Neuronal stem cell (in vitro differentiated cells): ENCODE data around the gene TADA1.

Experiments
- DNase-seq: peaks from one replicate; pipeline ENCODE4 v3.0.0-alpha.2; 2013; ENCODE audit warnings: low spot score
- H2AFZ ChIP-seq: one replicate; pipeline ENCODE4 v1.6.1; 2013; ENCODE audit warnings: mild to moderate bottlenecking, low read length, inconsistent platforms
- H2AK5ac ChIP-seq: 2 replicates; pipeline ENCODE4 v1.6.1; 2013; ENCODE audit warnings: low read depth, mild to moderate bottlenecking, inconsistent platforms, low read length, moderate library complexity, mixed read lengths
- H2BK120ac ChIP-seq: 2 replicates; pipeline ENCODE4 v1.6.1; 2013; ENCODE audit warnings: low read depth, mild to moderate bottlenecking, inconsistent platforms, low read length, moderate library complexity, mixed read lengths
- H2BK12ac ChIP-seq: one replicate; pipeline ENCODE4 v1.6.1; 2013; ENCODE audit warnings: low read length, inconsistent platforms
- H2BK15ac ChIP-seq: 2 replicates; pipeline ENCODE4 v1.6.1; 2013; ENCODE audit warnings: mild to moderate bottlenecking, low read length, inconsistent platforms, mixed read lengths
- H2BK5ac ChIP-seq: one replicate; pipeline ENCODE4 v1.6.1; 2013; ENCODE audit warnings: inconsistent platforms, mild to moderate bottlenecking, low read length, moderate library complexity
- H3K14ac ChIP-seq: one replicate; pipeline ENCODE4 v1.6.1; 2013; ENCODE audit warnings: low read length, inconsistent platforms
- H3K18ac ChIP-seq: 2 replicates; pipeline ENCODE4 v1.6.1; 2013; ENCODE audit warnings: low read length, inconsistent platforms
- H3K23ac ChIP-seq: 2 replicates; pipeline ENCODE4 v1.6.1; 2013; ENCODE audit warnings: low read depth, mild to moderate bottlenecking, mixed read lengths, low read length, inconsistent platforms; ENCODE audit not compliant: poor library complexity
- H3K27ac ChIP-seq: replicated peaks from 3 replicates; pipeline ENCODE4 v1.5.1; 2013; ENCODE audit warnings: low read length, inconsistent platforms
- H3K27me3 ChIP-seq, 3 experiments: 2 replicates each; pipeline ENCODE4 v1.6.1; 2013; ENCODE audit warnings: low read length in 3 of 3, mild to moderate bottlenecking in 2 of 3, inconsistent platforms in 1 of 3, low read depth in 1 of 3, mixed read lengths in 1 of 3, moderate library complexity in 1 of 3; ENCODE audit not compliant: control insufficient read depth in 3 of 3, insufficient read depth in 3 of 3
- H3K36me3 ChIP-seq, 2 donors: replicated peaks in 1 of 2; 2 replicates each; pipeline ENCODE4 v1.6.1; 2013; ENCODE audit warnings: low read length in 2 of 2; ENCODE audit not compliant: control insufficient read depth in 2 of 2, insufficient read depth in 2 of 2
- H3K4ac ChIP-seq: 2 replicates; pipeline ENCODE4 v1.6.1; 2013; ENCODE audit warnings: inconsistent platforms, mild to moderate bottlenecking, low read length, moderate library complexity
- H3K4me1 ChIP-seq, 2 donors: 1 replicate in 1 of 2; 2 replicates in 1 of 2; pipeline ENCODE4 v1.6.1; 2013; ENCODE audit warnings: low read length in 2 of 2, low read depth in 1 of 2; ENCODE audit not compliant: control insufficient read depth in 2 of 2, insufficient read depth in 1 of 2
- H3K4me2 ChIP-seq: one replicate; pipeline ENCODE4 v1.6.1; 2013; ENCODE audit warnings: mild to moderate bottlenecking, low read length, inconsistent platforms; ENCODE audit not compliant: insufficient read depth, poor library complexity, severe bottlenecking
- H3K4me3 ChIP-seq, 2 donors: 2 replicates each; pipeline ENCODE4 v1.5.1; 2013; ENCODE audit warnings: low read length in 2 of 2, mild to moderate bottlenecking in 2 of 2, inconsistent platforms in 1 of 2, moderate library complexity in 1 of 2
- H3K79me1 ChIP-seq: one replicate; pipeline ENCODE4 v1.6.1; 2013; ENCODE audit warnings: low read depth, mild to moderate bottlenecking, inconsistent platforms, low read length, moderate library complexity
- H3K9ac ChIP-seq: one replicate; pipeline ENCODE4 v1.6.1; 2013; ENCODE audit warnings: mild to moderate bottlenecking, low read depth, low read length, inconsistent platforms; ENCODE audit not compliant: poor library complexity
- H3K9me3 ChIP-seq, 2 donors: replicated peaks in 1 of 2; 2 replicates each; pipeline versions ENCODE3 to v1.6.1; 2013; ENCODE audit warnings: low read length in 2 of 2, mild to moderate bottlenecking in 2 of 2, inconsistent platforms in 1 of 2, low read depth in 1 of 2, mixed read lengths in 1 of 2, moderate library complexity in 1 of 2; ENCODE audit not compliant: control insufficient read depth in 2 of 2, insufficient read depth in 1 of 2
- H4K8ac ChIP-seq: one replicate; pipeline ENCODE4 v1.6.1; 2013; ENCODE audit warnings: low read depth, mild to moderate bottlenecking, inconsistent platforms, low read length, moderate library complexity
- H4K91ac ChIP-seq: one replicate; pipeline ENCODE4 v1.6.1; 2013; ENCODE audit warnings: low read length, low read depth, mild to moderate bottlenecking, inconsistent platforms; ENCODE audit not compliant: poor library complexity
- WGBS, 2 donors: extraction: QIAGEN DNeasy Blood & Tissue Kit; methylation state at CpG; one replicate each; pipeline ENCODE4 v1.1.7; 2013; ENCODE audit warnings: missing lambda C conversion rate in 2 of 2, mixed read lengths in 1 of 2; ENCODE audit not compliant: insufficient read length in 2 of 2, insufficient replicate concordance in 1 of 2; ENCODE audit errors: extremely low coverage in 2 of 2; 5-methylcytosine and 5-hydroxymethylcytosine counted together

Gene TADA1

DNA sequence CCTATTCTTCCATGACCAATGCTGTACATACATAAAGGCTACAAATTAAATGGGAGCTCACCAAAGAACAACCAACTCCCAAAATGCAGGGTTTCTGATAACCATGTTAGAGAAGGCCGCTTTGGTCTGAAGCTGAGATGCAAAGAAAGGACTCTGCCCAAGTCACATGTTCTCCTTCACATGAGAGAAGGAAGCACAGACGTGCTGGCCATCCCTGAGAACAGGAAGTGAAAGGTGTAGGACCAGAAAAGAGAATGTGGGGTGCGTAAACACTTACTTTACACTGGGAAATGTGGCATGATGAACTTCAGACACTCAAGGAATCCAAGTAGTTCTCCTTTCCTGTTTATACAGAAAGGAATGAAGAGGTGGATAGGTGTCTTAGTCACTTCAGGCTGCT, 31.7 kb upstream of the TADA1 start:
- Histone ChIP-seq H3K27ac (no peak overlapping the region), H2AK5ac (no peak overlapping the region), H2BK5ac (no peak overlapping the region), H3K79me1 (no peaks in the 10 kb centered on the region), H3K23ac (no peak overlapping the region), H3K18ac (no peak overlapping the region), H2BK12ac (no peak overlapping the region), H2BK120ac (no peak overlapping the region), H3K14ac (no peak overlapping the region), H3K27me3 (no peaks in the 10 kb centered on the region), H3K9ac (no peak overlapping the region), H4K91ac (no peak overlapping the region), H3K9me3 (peaks cover 5 to 22% of the 10 kb centered on the region in 2 donors), H2BK15ac (no peak overlapping the region), H4K8ac (no peak overlapping the region), H3K4ac (no peak overlapping the region), H2AFZ (no peak overlapping the region), H3K36me3 (peaks cover 0 to 4% of the 10 kb centered on the region in 2 donors), H3K4me1 (peaks cover 0 to 3% of the 10 kb centered on the region in 2 donors), H3K4me3 (no peak overlapping the region), H3K4me2 (no peak overlapping the region)
- no CpG with 5 or more reads among the region's 3 CpGs for WGBS, 2 donors
- no peak for DNase-seq

DNA sequence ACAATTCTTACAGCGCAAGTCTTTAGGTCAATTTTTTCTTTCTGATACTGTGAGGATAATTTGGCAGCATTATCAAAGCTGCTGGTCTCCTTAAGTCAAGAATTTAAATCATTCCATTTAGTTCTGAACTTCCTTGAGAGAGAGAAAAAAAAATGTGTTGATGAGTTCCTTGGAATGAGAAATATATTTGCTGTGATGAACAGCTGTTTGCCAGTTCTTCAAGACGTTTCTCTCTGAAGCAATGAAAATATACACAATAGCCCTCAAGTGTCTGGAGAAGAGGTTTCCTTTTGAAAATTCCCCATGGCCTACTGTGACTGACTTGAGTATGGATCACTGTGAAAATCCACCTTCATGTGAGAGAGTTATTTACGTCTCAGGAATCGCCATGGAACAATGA, 31.0 kb upstream of the TADA1 start:
- H2BK15ac ChIP-seq = no peak overlapping the region
- H3K18ac ChIP-seq = no peak overlapping the region
- H2AFZ ChIP-seq = no peak overlapping the region
- no peak overlapping the region for H3K14ac ChIP-seq
- no peaks in the 10 kb centered on the region for H3K27me3 ChIP-seq
- no peak for DNase-seq
- no peak overlapping the region for H4K91ac ChIP-seq
- no peak overlapping the region for H3K9ac ChIP-seq
- H2BK120ac ChIP-seq = no peak overlapping the region
- no CpG with 5 or more reads among the region's 4 CpGs for WGBS, 2 donors
- no peak overlapping the region for H2AK5ac ChIP-seq
- no peak overlapping the region for H3K4ac ChIP-seq
- H3K9me3 ChIP-seq = peaks cover 4 to 17% of the 10 kb centered on the region in 2 donors
- peaks cover 0 to 3% of the 10 kb centered on the region in 2 donors for H3K4me1 ChIP-seq
- H3K79me1 ChIP-seq = no peaks in the 10 kb centered on the region
- no peak overlapping the region for H3K4me2 ChIP-seq
- no peak overlapping the region for H2BK12ac ChIP-seq
- no peak overlapping the region for H4K8ac ChIP-seq
- no peak overlapping the region for H3K4me3 ChIP-seq
- no peak overlapping the region for H3K23ac ChIP-seq
- peaks cover 0 to 3% of the 10 kb centered on the region in 2 donors for H3K36me3 ChIP-seq
- no peak overlapping the region for H3K27ac ChIP-seq
- H2BK5ac ChIP-seq = no peak overlapping the region

- H3K27ac ChIP-seq = no peak overlapping the region
- H2BK12ac ChIP-seq = no peak overlapping the region
- H4K8ac ChIP-seq = no peak overlapping the region
- H3K18ac ChIP-seq = no peak overlapping the region
- no peak overlapping the region for H3K4ac ChIP-seq
- no peak overlapping the region for H3K14ac ChIP-seq
- H2BK15ac ChIP-seq = no peak overlapping the region
- H3K9me3 ChIP-seq = peaks cover 4 to 13% of the 10 kb centered on the region in 2 donors
- H3K4me3 ChIP-seq = no peak overlapping the region
- no peak overlapping the region for H2AK5ac ChIP-seq
- H2BK5ac ChIP-seq = no peak overlapping the region
- no peak overlapping the region for H2AFZ ChIP-seq
- H3K4me1 ChIP-seq = peaks cover 0 to 3% of the 10 kb centered on the region in 2 donors
- H3K23ac ChIP-seq = no peak overlapping the region
- H3K27me3 ChIP-seq = no peaks in the 10 kb centered on the region
- H3K4me2 ChIP-seq = no peak overlapping the region
- no peak overlapping the region for H2BK120ac ChIP-seq
- WGBS, 2 donors = no CpG with 5 or more reads among the region's 3 CpGs
- H3K36me3 ChIP-seq = peaks cover 0 to 3% of the 10 kb centered on the region in 2 donors
- no peak overlapping the region for H4K91ac ChIP-seq
- no peak for DNase-seq
- no peaks in the 10 kb centered on the region for H3K79me1 ChIP-seq
- no peak overlapping the region for H3K9ac ChIP-seq
These were observed 30.6 kb upstream of the TADA1 start for GRCh38 chr1:166906647-166907046.

- Histone ChIP-seq H3K4ac (no peak overlapping the region), H3K27ac (no peak overlapping the region), H2BK120ac (no peak overlapping the region), H3K79me1 (no peaks in the 10 kb centered on the region), H3K4me1 (peaks cover 0 to 3% of the 10 kb centered on the region in 2 donors), H3K23ac (no peak overlapping the region), H3K14ac (no peak overlapping the region), H2AK5ac (no peak overlapping the region), H3K9me3 (peaks cover 2 to 6% of the 10 kb centered on the region in 2 donors), H3K9ac (no peak overlapping the region), H2BK15ac (no peak overlapping the region), H4K8ac (no peak overlapping the region), H3K4me2 (no peak overlapping the region), H3K27me3 (no peaks in the 10 kb centered on the region), H3K36me3 (peaks cover 0 to 3% of the 10 kb centered on the region in 2 donors), H2BK5ac (no peak overlapping the region), H2BK12ac (no peak overlapping the region), H3K4me3 (no peak overlapping the region), H4K91ac (no peak overlapping the region), H3K18ac (no peak overlapping the region), H2AFZ (peak overlapping the region; percentile 23)
- no peak for DNase-seq
- no CpG with 5 or more reads among the region's 3 CpGs for WGBS, 2 donors
These were observed 29.8 kb upstream of the TADA1 start for GRCh38 chr1:166905900-166906299.
